CD14-positive monocyte (primary cell): ENCODE data around the gene BICD1. TPM values are rescaled to one million over a fixed set of nuclear protein-coding genes. Genes with fewer than 3 reads are reported as not detected.

Source experiments
- DNase-seq, 3 donors: peaks; one replicate each; pipeline ENCODE4 v3.0.0-alpha.2; 2011 to 2022
- H2AFZ ChIP-seq: 2 replicates; pipeline ENCODE4 v1.6.0; 2012; ENCODE audit warnings: mild to moderate bottlenecking, low read depth, low read length, inconsistent platforms; ENCODE audit not compliant: insufficient read depth, poor library complexity, severe bottlenecking
- H3K27ac ChIP-seq, 2 donors: 1 replicate in 1 of 2; 2 replicates in 1 of 2; pipeline ENCODE4 v1.5.1; 2012 to 2013; ENCODE audit warnings: low read length in 2 of 2, control low read depth in 1 of 2, inconsistent platforms in 1 of 2, low read depth in 1 of 2, mild to moderate bottlenecking in 1 of 2
- H3K27me3 ChIP-seq, 2 donors: one replicate each; pipeline versions ENCODE4 v1.6.0 to v1.6.1; 2011 to 2013; ENCODE audit warnings: low read length in 2 of 2; ENCODE audit not compliant: control insufficient read depth in 2 of 2, insufficient read depth in 2 of 2
- H3K36me3 ChIP-seq, 2 donors: replicated peaks in 1 of 2; 1 replicate in 1 of 2; 2 replicates in 1 of 2; pipeline versions ENCODE4 v1.5.1 to v1.6.1; 2012 to 2013; ENCODE audit warnings: low read length in 2 of 2, control low read depth in 1 of 2, inconsistent platforms in 1 of 2, mild to moderate bottlenecking in 1 of 2; ENCODE audit not compliant: insufficient read depth in 2 of 2, control insufficient read depth in 1 of 2
- H3K4me1 ChIP-seq, 2 donors: 1 replicate in 1 of 2; 2 replicates in 1 of 2; pipeline versions ENCODE4 v1.5.1 to v1.6.1; 2012 to 2013; ENCODE audit warnings: low read length in 2 of 2, control low read depth in 1 of 2, inconsistent platforms in 1 of 2, mild to moderate bottlenecking in 1 of 2, moderate library complexity in 1 of 2; ENCODE audit not compliant: insufficient read depth in 2 of 2, control insufficient read depth in 1 of 2
- H3K4me2 ChIP-seq: replicated peaks from 2 replicates; pipeline ENCODE3; 2012; ENCODE audit warnings: low read length, moderate library complexity, mild to moderate bottlenecking; ENCODE audit not compliant: poor library complexity, severe bottlenecking; ENCODE audit errors: extremely low read depth
- H3K4me3 ChIP-seq, 3 experiments: fragments of 200-600 bp in 1 of 3; sonication (generic) in 1 of 3; replicated peaks in 1 of 3; 1 replicate in 2 of 3; 2 replicates in 1 of 3; pipeline ENCODE4 v1.5.1; 2011 to 2013; ENCODE audit warnings: low read length in 3 of 3, mild to moderate bottlenecking in 3 of 3, control low read depth in 2 of 3, low read depth in 2 of 3, inconsistent platforms in 1 of 3, moderate library complexity in 1 of 3
- H3K79me2 ChIP-seq: 2 replicates; pipeline ENCODE4 v1.6.0; 2012; ENCODE audit warnings: mild to moderate bottlenecking, control low read depth, inconsistent platforms, low read length, moderate library complexity; ENCODE audit not compliant: insufficient read depth
- H3K9ac ChIP-seq: 2 replicates; pipeline ENCODE4 v1.6.0; 2017; ENCODE audit warnings: low read length, mild to moderate bottlenecking; ENCODE audit not compliant: insufficient read depth, poor library complexity, severe bottlenecking
- H3K9me3 ChIP-seq, 2 donors: replicated peaks in 1 of 2; 1 replicate in 1 of 2; 2 replicates in 1 of 2; pipeline versions ENCODE4 v1.5.1 to v1.6.1; 2012 to 2013; ENCODE audit warnings: low read length in 2 of 2, control low read depth in 1 of 2; ENCODE audit not compliant: control insufficient read depth in 1 of 2, insufficient read depth in 1 of 2
- H4K20me1 ChIP-seq: 2 replicates; pipeline ENCODE4 v1.6.0; 2012; ENCODE audit warnings: mild to moderate bottlenecking, low read length, control low read depth, moderate library complexity; ENCODE audit not compliant: insufficient read depth
- H3K27ac Mint-ChIP-seq, 7 donors: one replicate each; pipeline ENCODE4 v1.8.0; 2020; ENCODE audit warnings: mild to moderate bottlenecking in 7 of 7, mixed read lengths in 7 of 7, moderate library complexity in 6 of 7, inconsistent platforms in 2 of 7
- H3K27me3 Mint-ChIP-seq, 3 donors: one replicate each; pipeline ENCODE4 v1.8.0; 2021 to 2022; ENCODE audit warnings: low read depth in 3 of 3, mild to moderate bottlenecking in 3 of 3, mixed read lengths in 3 of 3, moderate library complexity in 3 of 3, inconsistent platforms in 1 of 3
- H3K36me3 Mint-ChIP-seq, 2 donors: one replicate each; pipeline ENCODE4 v1.8.0; 2020; ENCODE audit warnings: mixed read lengths in 2 of 2, inconsistent platforms in 1 of 2, mild to moderate bottlenecking in 1 of 2
- H3K4me1 Mint-ChIP-seq: one replicate; pipeline ENCODE4 v1.8.0; 2020; ENCODE audit warnings: mild to moderate bottlenecking, mixed read lengths
- H3K4me3 Mint-ChIP-seq, 2 donors: one replicate each; pipeline ENCODE4 v1.8.0; 2020; ENCODE audit warnings: mild to moderate bottlenecking in 2 of 2, mixed read lengths in 2 of 2, moderate library complexity in 1 of 2
- H3K9me3 Mint-ChIP-seq, 7 donors: one replicate each; pipeline ENCODE4 v1.8.0; 2020 to 2022; ENCODE audit warnings: mixed read lengths in 7 of 7, mild to moderate bottlenecking in 6 of 7, moderate library complexity in 6 of 7, inconsistent platforms in 2 of 7
- WGBS: methylation state at CpG from one replicate; pipeline ENCODE4 v1.1.5; 2013; ENCODE audit warnings: missing lambda C conversion rate; ENCODE audit not compliant: insufficient coverage; 5-methylcytosine and 5-hydroxymethylcytosine counted together
- intact Hi-C, 2 donors: fragments of 100-400 bp; cut with micrococcal nuclease; formaldehyde crosslinking; loops; one replicate each; pipeline versions ENCODE4 v1.15.0 to v1.15.1; 2023
- polyA plus RNA-seq, 3 donors: library from polyadenylated mRNA; depleted of rRNA in 1 of 3; unstranded in 2 of 3; stranded (reverse) in 1 of 3; fragments of 300-500 nt in 2 of 3; fragments of >200 nt in 1 of 3; fragmentation: Illumina TruSeq in 2 of 3; gene quantifications; 1 replicate in 2 of 3; 2 replicates in 1 of 3; pipeline ENCODE4 v1.2.3, GENCODE V29; 2012 to 2021
- TF ChIP-seq, protein P1 (sequence below): fragments of 200-600 bp; IDR thresholded peaks from one replicate; pipeline ENCODE4 v1.8.0; 2022; ENCODE audit warnings: antibody characterized with exemption, mild to moderate bottlenecking

Gene BICD1
- polyA plus RNA-seq, 3 donors, result 0.55 to 2.1 (median 1.6) TPM

DNA sequence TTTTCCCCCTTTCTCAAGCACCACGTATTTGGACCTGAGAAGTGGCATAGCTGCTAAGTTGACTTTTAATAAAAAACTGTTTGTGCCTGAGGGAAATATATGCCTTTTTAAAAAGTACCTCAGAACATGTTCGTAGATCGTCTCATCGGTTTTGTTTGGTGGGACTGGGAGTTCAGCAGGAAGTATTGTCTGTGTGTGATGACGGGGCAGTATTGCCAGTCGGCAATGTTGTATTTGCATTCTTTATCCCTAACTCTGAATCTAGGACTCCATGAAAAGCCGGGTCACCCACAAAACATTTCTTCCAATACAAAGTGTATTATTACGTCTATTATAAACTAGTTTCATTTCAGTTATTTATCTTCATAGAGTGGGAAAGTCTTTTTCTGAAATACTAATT lies 273.0 kb downstream of the BICD1 start:
- no peak overlapping the region for H2AFZ ChIP-seq
- H3K4me1 ChIP-seq, result peaks cover under 1 to 4% of the 10 kb centered on the region in 2 donors
- intact Hi-C loops, result loop anchor here in 1 of 2 donors (10.0 kb wide), 2 partner anchors 105 to 1645 kb away; partner anchors contain the start of gene ALG10
- no peaks in the 10 kb centered on the region for H3K36me3 ChIP-seq
- TF ChIP-seq, protein P1, sequence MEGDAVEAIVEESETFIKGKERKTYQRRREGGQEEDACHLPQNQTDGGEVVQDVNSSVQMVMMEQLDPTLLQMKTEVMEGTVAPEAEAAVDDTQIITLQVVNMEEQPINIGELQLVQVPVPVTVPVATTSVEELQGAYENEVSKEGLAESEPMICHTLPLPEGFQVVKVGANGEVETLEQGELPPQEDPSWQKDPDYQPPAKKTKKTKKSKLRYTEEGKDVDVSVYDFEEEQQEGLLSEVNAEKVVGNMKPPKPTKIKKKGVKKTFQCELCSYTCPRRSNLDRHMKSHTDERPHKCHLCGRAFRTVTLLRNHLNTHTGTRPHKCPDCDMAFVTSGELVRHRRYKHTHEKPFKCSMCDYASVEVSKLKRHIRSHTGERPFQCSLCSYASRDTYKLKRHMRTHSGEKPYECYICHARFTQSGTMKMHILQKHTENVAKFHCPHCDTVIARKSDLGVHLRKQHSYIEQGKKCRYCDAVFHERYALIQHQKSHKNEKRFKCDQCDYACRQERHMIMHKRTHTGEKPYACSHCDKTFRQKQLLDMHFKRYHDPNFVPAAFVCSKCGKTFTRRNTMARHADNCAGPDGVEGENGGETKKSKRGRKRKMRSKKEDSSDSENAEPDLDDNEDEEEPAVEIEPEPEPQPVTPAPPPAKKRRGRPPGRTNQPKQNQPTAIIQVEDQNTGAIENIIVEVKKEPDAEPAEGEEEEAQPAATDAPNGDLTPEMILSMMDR, result no peak
- H3K4me2 ChIP-seq, result no peak overlapping the region
- peaks cover 0 to 2% (median 1%) of the 10 kb centered on the region in 3 donors for H3K27me3 Mint-ChIP-seq
- peaks cover 0 to 5% (median 3%) of the 10 kb centered on the region in 7 donors for H3K9me3 Mint-ChIP-seq
- WGBS, result no CpG with 5 or more reads among the region's 8 CpGs
- H3K27ac ChIP-seq, result no peak overlapping the region
- H3K4me1 Mint-ChIP-seq, result peaks cover 12% of the 10 kb centered on the region
- DNase-seq, result no peak
- H3K9me3 ChIP-seq, result peaks cover 0 to 2% of the 10 kb centered on the region in 2 donors
- peak overlapping the region in 1 of 2 donors; percentile 44 for H3K4me3 Mint-ChIP-seq
- H3K4me3 ChIP-seq, result no peak overlapping the region
- no peaks in the 10 kb centered on the region for H4K20me1 ChIP-seq
- H3K27ac Mint-ChIP-seq, result peak overlapping the region in 2 of 7 donors; percentile 0 to 27
- no peak overlapping the region for H3K9ac ChIP-seq
- H3K27me3 ChIP-seq, result no peaks in the 10 kb centered on the region
- H3K36me3 Mint-ChIP-seq, result no peaks in the 10 kb centered on the region
- no peaks in the 10 kb centered on the region for H3K79me2 ChIP-seq

DNA sequence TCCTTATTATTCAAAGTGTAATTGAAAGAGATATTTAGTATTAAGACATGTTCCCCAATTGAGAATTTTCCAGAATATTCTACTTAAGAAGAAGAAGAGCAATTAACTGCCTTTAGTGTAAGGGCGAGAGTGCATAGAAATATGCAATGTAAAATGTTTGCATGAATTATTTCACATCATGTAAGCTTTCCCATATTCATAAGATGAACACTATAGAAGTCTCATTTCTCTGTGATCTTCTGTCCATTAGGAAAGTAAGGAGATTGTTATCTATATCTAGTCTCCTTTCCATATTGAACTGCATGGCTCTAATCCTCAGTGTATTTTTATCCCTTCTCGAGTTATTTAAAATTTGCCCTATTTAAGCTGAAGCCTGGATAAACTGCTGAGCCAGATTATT lies 275.6 kb downstream of the BICD1 start:
- no peak overlapping the region for H3K27ac ChIP-seq
- no peak overlapping the region for H3K9ac ChIP-seq
- Mint-ChIP-seq H3K36me3 (no peaks in the 10 kb centered on the region), H3K4me1 (peaks cover 23% of the 10 kb centered on the region), H3K9me3 (peaks cover 0 to 11% (median 3%) of the 10 kb centered on the region in 7 donors), H3K27me3 (peaks cover 0 to 4% (median 2%) of the 10 kb centered on the region in 3 donors), H3K4me3 (no peak overlapping the region), H3K27ac (no peak overlapping the region)
- intact Hi-C loops, result no loop called here
- WGBS, result no CpG with 5 or more reads among the region's 2 CpGs
- TF ChIP-seq, protein P1, result no peak
- H3K27me3 ChIP-seq, result no peaks in the 10 kb centered on the region
- no peak for DNase-seq
- H3K4me2 ChIP-seq, result no peak overlapping the region
- no peak overlapping the region for H3K4me3 ChIP-seq
- H3K9me3 ChIP-seq, result peaks cover 0 to 5% of the 10 kb centered on the region in 2 donors
- H3K4me1 ChIP-seq, result peaks cover 4 to 14% of the 10 kb centered on the region in 2 donors
- no peak overlapping the region for H2AFZ ChIP-seq
- no peaks in the 10 kb centered on the region for H3K79me2 ChIP-seq
- no peaks in the 10 kb centered on the region for H3K36me3 ChIP-seq
- H4K20me1 ChIP-seq, result no peaks in the 10 kb centered on the region
